Measurements from ENCODE around the gene DTHD1. TPM values are rescaled to one million over a fixed set of nuclear protein-coding genes. Genes with fewer than 3 reads are reported as not detected.

Gene DTHD1
- total RNA-seq, 1 experiment from 2014 or later: not detected

- no TSS peak for BruUV-seq (replicated peaks)
- CTCF ChIA-PET: no interaction called here
- Histone ChIP-seq H3K27me3 (replicated peaks; ENCODE audit: insufficient read depth, low read depth, low read length, poor library complexity) (no peaks in the 10 kb centered on the region), H3K4me1 (ENCODE audit: insufficient read depth, low read length, poor library complexity, severe bottlenecking) (no peaks in the 10 kb centered on the region), H3K4me3 (ENCODE audit: low read depth, low read length, poor library complexity, severe bottlenecking) (no peak overlapping the region), H3K9me3 (ENCODE audit: low read depth, low read length, poor library complexity, severe bottlenecking) (no peaks in the 10 kb centered on the region), H3K36me3 (ENCODE audit: insufficient read depth, low read length, poor library complexity, severe bottlenecking) (no peaks in the 10 kb centered on the region), H3K27ac (ENCODE audit: low read depth, low read length, poor library complexity, severe bottlenecking) (no peak overlapping the region)
- TF ChIP-seq CTCF (conservative IDR thresholded peaks at IDR 0.05; ENCODE audit: low read depth, low read length) (no peak), EZH2 (IDR thresholded peaks at IDR 0.05; ENCODE audit: borderline replicate concordance, low read depth, low read length, poor library complexity, severe bottlenecking) (no peak)
- DNase-seq (ENCODE audit: low spot score): no peak
- POLR2A ChIA-PET (ENCODE audit: low non-redundant PET): no interaction called here
- intact Hi-C loops (cut with micrococcal nuclease; ENCODE audit: unreplicated experiment): no loop called here
Measured at GRCh38 chr4:36388710-36389109, 107.3 kb downstream of the DTHD1 start.

- ChIA-PET POLR2A (ENCODE audit: low non-redundant PET) (no interaction called here), CTCF (no interaction called here)
- TF ChIP-seq CTCF (conservative IDR thresholded peaks at IDR 0.05; ENCODE audit: low read depth, low read length): no peak
- TF ChIP-seq EZH2 (IDR thresholded peaks at IDR 0.05; ENCODE audit: borderline replicate concordance, low read depth, low read length, poor library complexity, severe bottlenecking): no peak
- H3K4me1 ChIP-seq (ENCODE audit: insufficient read depth, low read length, poor library complexity, severe bottlenecking): no peaks in the 10 kb centered on the region
- no peaks in the 10 kb centered on the region for H3K36me3 ChIP-seq (ENCODE audit: insufficient read depth, low read length, poor library complexity, severe bottlenecking)
- no peak overlapping the region for H3K27ac ChIP-seq (ENCODE audit: low read depth, low read length, poor library complexity, severe bottlenecking)
- DNase-seq (ENCODE audit: low spot score): no peak
- H3K9me3 ChIP-seq (ENCODE audit: low read depth, low read length, poor library complexity, severe bottlenecking): no peaks in the 10 kb centered on the region
- H3K4me3 ChIP-seq (ENCODE audit: low read depth, low read length, poor library complexity, severe bottlenecking): no peak overlapping the region
- BruUV-seq (replicated peaks): no TSS peak
- intact Hi-C loops (cut with micrococcal nuclease; ENCODE audit: unreplicated experiment): no loop called here
- no peaks in the 10 kb centered on the region for H3K27me3 ChIP-seq (replicated peaks; ENCODE audit: insufficient read depth, low read depth, low read length, poor library complexity)
Measured at GRCh38 chr4:36391411-36391810, 110.0 kb downstream of the DTHD1 start.

GRCh38 chr4:36392024-36392423 is 110.6 kb downstream of the DTHD1 start:
- ChIA-PET CTCF (no interaction called here), POLR2A (ENCODE audit: low non-redundant PET) (no interaction called here)
- intact Hi-C loops (cut with micrococcal nuclease; ENCODE audit: unreplicated experiment): no loop called here
- TF ChIP-seq EZH2 (IDR thresholded peaks at IDR 0.05; ENCODE audit: borderline replicate concordance, low read depth, low read length, poor library complexity, severe bottlenecking) (no peak), CTCF (conservative IDR thresholded peaks at IDR 0.05; ENCODE audit: low read depth, low read length) (no peak)
- BruUV-seq (replicated peaks): no TSS peak
- H3K4me1 ChIP-seq (ENCODE audit: insufficient read depth, low read length, poor library complexity, severe bottlenecking): no peaks in the 10 kb centered on the region
- DNase-seq (ENCODE audit: low spot score): no peak
- no peak overlapping the region for H3K27ac ChIP-seq (ENCODE audit: low read depth, low read length, poor library complexity, severe bottlenecking)
- no peaks in the 10 kb centered on the region for H3K27me3 ChIP-seq (replicated peaks; ENCODE audit: insufficient read depth, low read depth, low read length, poor library complexity)
- no peak overlapping the region for H3K4me3 ChIP-seq (ENCODE audit: low read depth, low read length, poor library complexity, severe bottlenecking)
- H3K9me3 ChIP-seq (ENCODE audit: low read depth, low read length, poor library complexity, severe bottlenecking): no peaks in the 10 kb centered on the region
- H3K36me3 ChIP-seq (ENCODE audit: insufficient read depth, low read length, poor library complexity, severe bottlenecking): no peaks in the 10 kb centered on the region

All from A673 (cell line).